Measurements from ENCODE around the gene AKAP1.

GRCh38 chr17:57084802-57085447 is at the start of gene AKAP1:
- TF ChIP-seq, protein P1, sequence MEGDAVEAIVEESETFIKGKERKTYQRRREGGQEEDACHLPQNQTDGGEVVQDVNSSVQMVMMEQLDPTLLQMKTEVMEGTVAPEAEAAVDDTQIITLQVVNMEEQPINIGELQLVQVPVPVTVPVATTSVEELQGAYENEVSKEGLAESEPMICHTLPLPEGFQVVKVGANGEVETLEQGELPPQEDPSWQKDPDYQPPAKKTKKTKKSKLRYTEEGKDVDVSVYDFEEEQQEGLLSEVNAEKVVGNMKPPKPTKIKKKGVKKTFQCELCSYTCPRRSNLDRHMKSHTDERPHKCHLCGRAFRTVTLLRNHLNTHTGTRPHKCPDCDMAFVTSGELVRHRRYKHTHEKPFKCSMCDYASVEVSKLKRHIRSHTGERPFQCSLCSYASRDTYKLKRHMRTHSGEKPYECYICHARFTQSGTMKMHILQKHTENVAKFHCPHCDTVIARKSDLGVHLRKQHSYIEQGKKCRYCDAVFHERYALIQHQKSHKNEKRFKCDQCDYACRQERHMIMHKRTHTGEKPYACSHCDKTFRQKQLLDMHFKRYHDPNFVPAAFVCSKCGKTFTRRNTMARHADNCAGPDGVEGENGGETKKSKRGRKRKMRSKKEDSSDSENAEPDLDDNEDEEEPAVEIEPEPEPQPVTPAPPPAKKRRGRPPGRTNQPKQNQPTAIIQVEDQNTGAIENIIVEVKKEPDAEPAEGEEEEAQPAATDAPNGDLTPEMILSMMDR (conservative IDR thresholded peaks at IDR 0.05 in 1 of 2, IDR thresholded peaks at IDR 0.05 in 1 of 2; ENCODE audit: low read depth in 1 of 2, low read length in 2 of 2): no peak
- no peak for TF ChIP-seq EZH2 (IDR thresholded peaks at IDR 0.05; ENCODE audit: low read length, missing control alignments)
